Keratinocyte (primary cell): Measurements from ENCODE around the gene DISC1.
"Not testable (repeated sequence)": the region's sequence is repeated elsewhere in the genome, so short reads cannot be mapped to it uniquely, and the experiment has no call there.

Experiments used
- CTCF ChIP-seq, 3 experiments: IDR thresholded peaks in 1 of 3; conservative IDR thresholded peaks in 1 of 3; optimal IDR thresholded peaks in 1 of 3; 2 replicates in 2 of 3; 3 replicates in 1 of 3; pipeline versions ENCODE3 to v1.5.1; 2011; ENCODE audit warnings: low read length in 3 of 3, mild to moderate bottlenecking in 3 of 3, moderate library complexity in 2 of 3, control low read depth in 1 of 3, inconsistent platforms in 1 of 3; ENCODE audit not compliant: insufficient read depth in 2 of 3; ENCODE audit errors: extremely low read depth in 1 of 3
- EZH2 ChIP-seq: IDR thresholded peaks from one replicate; pipeline ENCODE4 v1.6.1; 2012; ENCODE audit warnings: inconsistent platforms, mild to moderate bottlenecking, low read length, moderate library complexity

GRCh38 chr1:231593264-231593663, 33.3 kb upstream of the DISC1 start:
- TF ChIP-seq CTCF (optimal IDR thresholded peaks at IDR 0.05 in 1 of 3, IDR thresholded peaks at IDR 0.05 in 1 of 3, conservative IDR thresholded peaks at IDR 0.05 in 1 of 3; ENCODE audit: extremely low read depth in 1 of 3, insufficient read depth in 2 of 3, low read length in 3 of 3); EZH2: not testable (repeated sequence)
